ENCODE measurements around the gene NOSTRIN.

Gene NOSTRIN

GRCh38 chr2:168819829-168820489 is 17.5 kb downstream of the NOSTRIN start:
- Histone ChIP-seq H3K9ac (ENCODE audit: low read depth, low read length) (no peak overlapping the region), H3K4me1 (ENCODE audit: control insufficient read depth, insufficient read depth, low read length) (no peaks in the 10 kb centered on the region), H3K27ac (ENCODE audit: low read depth, low read length) (no peak overlapping the region), H3K9me3 (ENCODE audit: control insufficient read depth, insufficient read depth, low read length) (no peaks in the 10 kb centered on the region), H3K4me3 (ENCODE audit: low read depth, low read length) (no peak overlapping the region), H3K36me3 (ENCODE audit: control insufficient read depth, insufficient read depth, low read length) (no peaks in the 10 kb centered on the region), H3K27me3 (ENCODE audit: control insufficient read depth, insufficient read depth, low read length) (no peaks in the 10 kb centered on the region)

- no peak overlapping the region for H3K4me3 ChIP-seq (ENCODE audit: low read depth, low read length)
- no peak overlapping the region for H3K9ac ChIP-seq (ENCODE audit: low read depth, low read length)
- no peaks in the 10 kb centered on the region for H3K36me3 ChIP-seq (ENCODE audit: control insufficient read depth, insufficient read depth, low read length)
- H3K4me1 ChIP-seq (ENCODE audit: control insufficient read depth, insufficient read depth, low read length): no peaks in the 10 kb centered on the region
- H3K9me3 ChIP-seq (ENCODE audit: control insufficient read depth, insufficient read depth, low read length): no peaks in the 10 kb centered on the region
- no peaks in the 10 kb centered on the region for H3K27me3 ChIP-seq (ENCODE audit: control insufficient read depth, insufficient read depth, low read length)
- no peak overlapping the region for H3K27ac ChIP-seq (ENCODE audit: low read depth, low read length)
Measured at GRCh38 chr2:168821577-168821976, 19.1 kb downstream of the NOSTRIN start.

GRCh38 chr2:168821992-168822391 is 19.6 kb downstream of the NOSTRIN start:
- no peaks in the 10 kb centered on the region for H3K36me3 ChIP-seq (ENCODE audit: control insufficient read depth, insufficient read depth, low read length)
- no peak overlapping the region for H3K27ac ChIP-seq (ENCODE audit: low read depth, low read length)
- H3K4me3 ChIP-seq (ENCODE audit: low read depth, low read length): no peak overlapping the region
- H3K27me3 ChIP-seq (ENCODE audit: control insufficient read depth, insufficient read depth, low read length): no peaks in the 10 kb centered on the region
- H3K9me3 ChIP-seq (ENCODE audit: control insufficient read depth, insufficient read depth, low read length): no peaks in the 10 kb centered on the region
- H3K4me1 ChIP-seq (ENCODE audit: control insufficient read depth, insufficient read depth, low read length): no peaks in the 10 kb centered on the region
- H3K9ac ChIP-seq (ENCODE audit: low read depth, low read length): no peak overlapping the region

GRCh38 chr2:168825126-168825525 is 22.7 kb downstream of the NOSTRIN start:
- Histone ChIP-seq H3K9ac (ENCODE audit: low read depth, low read length) (no peak overlapping the region), H3K27ac (ENCODE audit: low read depth, low read length) (no peak overlapping the region), H3K9me3 (ENCODE audit: control insufficient read depth, insufficient read depth, low read length) (no peaks in the 10 kb centered on the region), H3K27me3 (ENCODE audit: control insufficient read depth, insufficient read depth, low read length) (no peaks in the 10 kb centered on the region), H3K4me1 (ENCODE audit: control insufficient read depth, insufficient read depth, low read length) (no peaks in the 10 kb centered on the region), H3K36me3 (ENCODE audit: control insufficient read depth, insufficient read depth, low read length) (no peaks in the 10 kb centered on the region), H3K4me3 (ENCODE audit: low read depth, low read length) (no peak overlapping the region)

GRCh38 chr2:168830958-168831357 is 28.5 kb downstream of the NOSTRIN start:
- no peaks in the 10 kb centered on the region for H3K4me1 ChIP-seq (ENCODE audit: control insufficient read depth, insufficient read depth, low read length)
- H3K36me3 ChIP-seq (ENCODE audit: control insufficient read depth, insufficient read depth, low read length): no peaks in the 10 kb centered on the region
- no peak overlapping the region for H3K9ac ChIP-seq (ENCODE audit: low read depth, low read length)
- H3K27ac ChIP-seq (ENCODE audit: low read depth, low read length): no peak overlapping the region
- no peaks in the 10 kb centered on the region for H3K9me3 ChIP-seq (ENCODE audit: control insufficient read depth, insufficient read depth, low read length)
- no peak overlapping the region for H3K4me3 ChIP-seq (ENCODE audit: low read depth, low read length)
- no peaks in the 10 kb centered on the region for H3K27me3 ChIP-seq (ENCODE audit: control insufficient read depth, insufficient read depth, low read length)

- Histone ChIP-seq H3K4me1 (ENCODE audit: control insufficient read depth, insufficient read depth, low read length) (no peaks in the 10 kb centered on the region), H3K27me3 (ENCODE audit: control insufficient read depth, insufficient read depth, low read length) (no peaks in the 10 kb centered on the region), H3K27ac (ENCODE audit: low read depth, low read length) (no peak overlapping the region), H3K36me3 (ENCODE audit: control insufficient read depth, insufficient read depth, low read length) (no peaks in the 10 kb centered on the region), H3K9me3 (ENCODE audit: control insufficient read depth, insufficient read depth, low read length) (no peaks in the 10 kb centered on the region), H3K9ac (ENCODE audit: low read depth, low read length) (no peak overlapping the region), H3K4me3 (ENCODE audit: low read depth, low read length) (no peak overlapping the region)
Measured at GRCh38 chr2:168831662-168832061, 29.2 kb downstream of the NOSTRIN start.

- H3K36me3 ChIP-seq (ENCODE audit: control insufficient read depth, insufficient read depth, low read length): no peaks in the 10 kb centered on the region
- H3K27me3 ChIP-seq (ENCODE audit: control insufficient read depth, insufficient read depth, low read length): no peaks in the 10 kb centered on the region
- no peaks in the 10 kb centered on the region for H3K9me3 ChIP-seq (ENCODE audit: control insufficient read depth, insufficient read depth, low read length)
- no peak overlapping the region for H3K27ac ChIP-seq (ENCODE audit: low read depth, low read length)
- no peaks in the 10 kb centered on the region for H3K4me1 ChIP-seq (ENCODE audit: control insufficient read depth, insufficient read depth, low read length)
- no peak overlapping the region for H3K4me3 ChIP-seq (ENCODE audit: low read depth, low read length)
- no peak overlapping the region for H3K9ac ChIP-seq (ENCODE audit: low read depth, low read length)
Measured at GRCh38 chr2:168835969-168836368, 33.5 kb downstream of the NOSTRIN start.

GRCh38 chr2:168841445-168841844 is 39.0 kb downstream of the NOSTRIN start:
- Histone ChIP-seq H3K4me1 (ENCODE audit: control insufficient read depth, insufficient read depth, low read length) (peaks cover 4% of the 10 kb centered on the region; the same call in 1 of the 2 replicates), H3K9me3 (ENCODE audit: control insufficient read depth, insufficient read depth, low read length) (no peaks in the 10 kb centered on the region), H3K4me3 (ENCODE audit: low read depth, low read length) (no peak overlapping the region), H3K9ac (ENCODE audit: low read depth, low read length) (no peak overlapping the region), H3K36me3 (ENCODE audit: control insufficient read depth, insufficient read depth, low read length) (no peaks in the 10 kb centered on the region), H3K27me3 (ENCODE audit: control insufficient read depth, insufficient read depth, low read length) (no peaks in the 10 kb centered on the region), H3K27ac (ENCODE audit: low read depth, low read length) (no peak overlapping the region)

- Histone ChIP-seq H3K4me1 (ENCODE audit: control insufficient read depth, insufficient read depth, low read length) (peaks cover 4% of the 10 kb centered on the region; the same call in 1 of the 2 replicates), H3K9me3 (ENCODE audit: control insufficient read depth, insufficient read depth, low read length) (no peaks in the 10 kb centered on the region), H3K27me3 (ENCODE audit: control insufficient read depth, insufficient read depth, low read length) (no peaks in the 10 kb centered on the region), H3K27ac (ENCODE audit: low read depth, low read length) (no peak overlapping the region), H3K4me3 (ENCODE audit: low read depth, low read length) (no peak overlapping the region), H3K9ac (ENCODE audit: low read depth, low read length) (no peak overlapping the region), H3K36me3 (ENCODE audit: control insufficient read depth, insufficient read depth, low read length) (no peaks in the 10 kb centered on the region)
Measured at GRCh38 chr2:168843253-168843652, 40.8 kb downstream of the NOSTRIN start.

- Histone ChIP-seq H3K4me3 (ENCODE audit: low read depth, low read length) (no peak overlapping the region), H3K4me1 (ENCODE audit: control insufficient read depth, insufficient read depth, low read length) (peaks cover 4% of the 10 kb centered on the region; the same call in 1 of the 2 replicates), H3K9me3 (ENCODE audit: control insufficient read depth, insufficient read depth, low read length) (no peaks in the 10 kb centered on the region), H3K27me3 (ENCODE audit: control insufficient read depth, insufficient read depth, low read length) (no peaks in the 10 kb centered on the region), H3K36me3 (ENCODE audit: control insufficient read depth, insufficient read depth, low read length) (no peaks in the 10 kb centered on the region), H3K9ac (ENCODE audit: low read depth, low read length) (no peak overlapping the region), H3K27ac (ENCODE audit: low read depth, low read length) (no peak overlapping the region)
Measured at GRCh38 chr2:168848225-168848624, 45.8 kb downstream of the NOSTRIN start.

GRCh38 chr2:168849610-168850009 is 47.2 kb downstream of the NOSTRIN start:
- Histone ChIP-seq H3K9ac (ENCODE audit: low read depth, low read length) (no peak overlapping the region), H3K4me3 (ENCODE audit: low read depth, low read length) (no peak overlapping the region), H3K4me1 (ENCODE audit: control insufficient read depth, insufficient read depth, low read length) (peaks cover 4% of the 10 kb centered on the region; the same call in 1 of the 2 replicates), H3K9me3 (ENCODE audit: control insufficient read depth, insufficient read depth, low read length) (no peaks in the 10 kb centered on the region), H3K27me3 (ENCODE audit: control insufficient read depth, insufficient read depth, low read length) (no peaks in the 10 kb centered on the region), H3K36me3 (ENCODE audit: control insufficient read depth, insufficient read depth, low read length) (no peaks in the 10 kb centered on the region), H3K27ac (ENCODE audit: low read depth, low read length) (no peak overlapping the region)
